ELR (cell line): ENCODE data around the gene HOXC11.

Experiments
- DNase-seq: peaks from one replicate; pipeline ENCODE4 v3.0.0-alpha.2; 2015; ENCODE audit warnings: low read depth

The HOXC11 gene

GRCh38 chr12:53973236-53974042 is 513 bp downstream of the HOXC11 start:
- peak; percentile 73 for DNase-seq

DNA sequence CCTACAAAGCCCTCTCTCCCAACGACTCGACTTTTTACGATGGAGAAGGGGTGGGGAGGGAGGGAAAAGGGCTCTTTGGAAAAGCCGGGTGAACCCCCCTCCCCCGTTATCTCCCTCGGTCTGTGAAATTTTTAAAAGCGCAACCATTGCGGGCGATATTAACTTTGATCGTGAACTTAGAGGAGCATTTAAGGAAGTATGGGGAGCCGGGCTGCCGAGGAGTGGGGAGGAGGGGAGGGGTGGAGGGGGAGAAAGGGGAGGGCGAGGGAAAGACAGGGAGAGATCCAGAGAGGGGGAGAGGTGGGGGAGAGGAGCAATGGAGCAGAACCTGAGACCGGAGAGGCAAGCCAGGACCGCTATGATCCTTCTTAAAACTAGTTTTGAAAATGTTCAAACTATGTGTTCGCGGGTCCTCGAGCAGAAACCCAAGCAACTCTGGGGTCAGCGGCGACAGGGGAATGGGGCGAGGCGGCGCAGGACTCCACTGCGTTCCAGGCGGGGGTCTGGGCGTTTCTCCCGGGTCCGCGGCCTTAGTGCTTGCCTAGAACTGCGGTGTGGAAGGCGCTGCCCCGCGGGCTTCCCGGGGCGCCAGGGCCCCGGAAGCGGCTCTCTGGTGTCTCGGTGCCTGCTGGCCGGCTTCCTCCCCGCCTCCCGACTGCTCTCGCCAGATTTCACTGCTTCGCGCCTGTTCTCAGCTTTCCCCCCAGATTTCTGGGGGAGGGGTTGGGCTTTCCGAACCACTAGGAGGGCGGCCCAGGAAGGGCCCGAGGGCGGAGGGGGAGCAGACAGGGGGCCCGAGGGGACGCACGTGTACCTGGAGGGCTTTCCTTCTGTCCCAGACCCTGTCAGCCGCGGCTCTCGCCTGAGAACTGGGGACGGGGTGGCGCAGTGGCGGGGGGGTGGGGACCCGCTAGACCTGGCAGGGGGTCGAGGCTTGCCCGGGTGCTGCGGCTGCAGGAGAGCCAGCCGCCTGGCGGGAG is 1.4 kb downstream of the HOXC11 start, which contains the start of gene HOTAIR:
Gene HOTAIR, minus strand, starts transcription at position 871 of the 980 bp plus-strand sequence.
- peak; percentile 85 for DNase-seq

DNA sequence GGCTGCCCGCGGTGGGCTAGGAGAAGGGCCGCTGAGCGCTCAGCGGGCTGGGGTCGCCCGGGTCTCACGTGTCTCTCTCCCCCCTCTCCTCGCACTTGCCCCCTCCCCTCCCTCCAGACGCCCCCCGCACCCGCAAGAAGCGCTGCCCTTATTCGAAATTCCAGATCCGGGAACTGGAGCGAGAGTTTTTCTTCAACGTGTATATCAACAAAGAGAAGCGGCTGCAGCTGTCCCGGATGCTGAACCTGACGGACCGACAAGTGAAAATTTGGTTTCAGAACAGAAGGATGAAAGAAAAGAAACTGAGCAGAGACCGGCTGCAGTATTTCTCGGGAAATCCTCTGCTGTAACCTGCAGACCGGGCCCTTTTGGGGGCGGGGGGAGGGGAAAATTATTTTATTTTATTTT is 2.1 kb downstream of the HOXC11 start:
- peak; percentile 59 for DNase-seq

DNA sequence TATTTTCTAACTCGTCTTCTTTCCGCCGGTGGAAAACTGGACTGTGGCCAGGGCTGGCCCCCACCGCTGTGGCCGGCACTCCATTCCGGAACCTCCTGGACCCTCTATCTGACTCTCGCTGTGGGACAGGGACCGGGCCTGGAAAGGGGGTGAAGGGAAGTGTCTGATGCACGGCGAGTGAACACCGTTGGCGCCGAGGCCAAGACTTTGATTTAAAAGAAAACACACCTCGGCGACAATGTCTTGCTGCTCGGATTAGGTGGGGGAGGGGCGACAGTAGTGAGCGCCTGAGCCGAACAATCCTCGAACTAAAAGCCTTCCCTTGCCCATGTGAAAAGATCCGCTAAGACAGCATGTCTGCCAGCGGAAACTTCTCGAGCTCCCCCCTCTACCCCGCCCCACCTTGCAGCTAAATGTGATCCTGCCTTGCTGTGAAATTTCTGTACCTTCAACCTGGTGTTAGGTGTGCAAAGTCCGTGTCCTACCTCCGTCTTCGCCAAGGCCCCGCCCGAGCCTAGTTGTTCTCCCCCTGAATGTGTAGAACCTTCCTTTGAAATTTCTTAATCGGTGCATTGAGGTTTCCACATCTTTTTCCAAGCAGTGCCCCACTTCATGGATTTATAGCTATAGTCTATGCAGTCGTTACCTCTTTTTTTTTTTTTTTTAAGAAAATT is 2.7 kb downstream of the HOXC11 start:
- peak; percentile 28 for DNase-seq

- peak; percentile 57 for DNase-seq
Measured at GRCh38 chr12:53976172-53976822, 3.4 kb downstream of the HOXC11 start.

- DNase-seq = no peak
Measured at GRCh38 chr12:53976823-53977595, 4.1 kb downstream of the HOXC11 start.

GRCh38 chr12:53977596-53978445 is 4.9 kb downstream of the HOXC11 start:
- DNase-seq = peak; percentile 46

DNA sequence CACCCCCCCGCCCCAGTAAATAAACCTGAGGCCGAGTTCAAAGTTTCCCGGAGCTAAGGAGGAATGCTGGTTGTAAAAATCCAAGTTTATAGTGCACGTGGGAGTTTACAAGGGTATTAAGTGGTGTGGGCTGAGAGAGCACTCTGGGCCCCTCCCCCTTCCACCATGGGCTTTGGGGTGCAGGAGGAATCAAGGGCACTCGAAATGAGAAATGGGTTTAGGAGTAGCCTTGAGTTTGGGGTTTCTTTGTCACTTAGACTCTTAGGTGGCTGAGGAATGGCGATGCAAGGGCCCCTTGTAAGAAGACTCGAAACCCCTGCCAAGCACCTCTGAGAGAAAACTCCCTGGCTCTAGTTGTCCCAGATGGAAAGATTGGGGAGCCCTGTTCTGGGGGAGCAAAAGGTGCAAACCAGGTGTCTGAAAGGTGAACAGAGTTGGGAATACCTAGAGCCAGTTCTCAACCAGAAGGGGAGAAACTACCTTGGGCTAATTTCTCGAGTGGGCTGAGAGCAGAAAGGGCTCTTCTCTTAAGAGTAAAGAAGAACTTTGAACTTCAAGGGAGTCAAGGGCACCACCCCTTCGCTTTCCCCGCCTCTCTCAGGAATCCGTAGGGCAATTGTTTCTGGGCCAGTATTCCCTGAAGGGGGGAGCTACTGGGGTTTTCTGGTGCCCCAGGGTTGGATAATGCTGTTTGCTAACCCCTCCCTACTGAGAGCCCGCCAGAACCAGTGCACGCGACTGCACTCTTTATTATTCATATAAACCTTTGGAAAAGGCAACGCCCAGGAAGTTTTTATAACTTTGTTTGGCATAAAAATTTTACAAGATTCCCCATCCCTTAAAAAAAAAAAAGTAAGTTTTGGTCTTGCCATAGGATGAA is 5.8 kb downstream of the HOXC11 start:
- DNase-seq = peak; percentile 75

GRCh38 chr12:53980104-53980801 is 7.3 kb downstream of the HOXC11 start:
- peak; percentile 65 for DNase-seq

DNA sequence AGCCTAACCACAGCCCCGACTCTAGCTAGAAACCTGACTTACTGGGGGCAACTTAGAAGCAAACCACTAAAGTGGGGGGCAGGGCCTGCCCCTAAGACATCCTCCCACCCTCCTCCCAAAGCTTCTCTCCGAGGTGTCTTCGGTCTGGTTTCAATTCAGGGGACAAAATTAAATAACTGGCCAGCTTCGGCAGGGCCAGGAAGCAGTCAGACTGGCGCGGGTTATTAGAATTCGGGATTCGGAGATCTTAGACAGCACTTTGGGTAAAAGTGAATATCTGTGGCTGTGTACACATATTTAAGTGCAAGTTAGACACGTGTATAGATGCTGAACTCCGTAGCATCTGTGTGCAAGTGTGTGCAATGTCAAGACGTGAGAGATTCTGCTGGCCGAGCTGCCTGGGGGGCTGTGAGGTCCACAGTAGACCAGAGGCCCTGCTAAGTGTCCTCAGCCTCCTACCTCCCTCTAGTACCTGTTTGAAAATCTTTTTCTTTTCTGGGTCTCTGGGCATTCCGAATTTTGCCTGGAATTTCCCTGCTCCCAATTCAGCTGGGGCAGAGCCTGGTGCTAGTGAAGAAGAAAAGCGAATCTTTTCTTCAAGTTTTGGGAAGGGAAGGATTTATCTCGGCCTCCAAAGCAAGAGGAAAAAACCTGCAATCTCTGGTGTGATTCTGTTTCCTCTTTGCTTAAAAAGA is 8.0 kb downstream of the HOXC11 start:
- peak; percentile 27 for DNase-seq

GRCh38 chr12:53981634-53982565 is 9.0 kb downstream of the HOXC11 start:
- DNase-seq = peak; percentile 77

DNA sequence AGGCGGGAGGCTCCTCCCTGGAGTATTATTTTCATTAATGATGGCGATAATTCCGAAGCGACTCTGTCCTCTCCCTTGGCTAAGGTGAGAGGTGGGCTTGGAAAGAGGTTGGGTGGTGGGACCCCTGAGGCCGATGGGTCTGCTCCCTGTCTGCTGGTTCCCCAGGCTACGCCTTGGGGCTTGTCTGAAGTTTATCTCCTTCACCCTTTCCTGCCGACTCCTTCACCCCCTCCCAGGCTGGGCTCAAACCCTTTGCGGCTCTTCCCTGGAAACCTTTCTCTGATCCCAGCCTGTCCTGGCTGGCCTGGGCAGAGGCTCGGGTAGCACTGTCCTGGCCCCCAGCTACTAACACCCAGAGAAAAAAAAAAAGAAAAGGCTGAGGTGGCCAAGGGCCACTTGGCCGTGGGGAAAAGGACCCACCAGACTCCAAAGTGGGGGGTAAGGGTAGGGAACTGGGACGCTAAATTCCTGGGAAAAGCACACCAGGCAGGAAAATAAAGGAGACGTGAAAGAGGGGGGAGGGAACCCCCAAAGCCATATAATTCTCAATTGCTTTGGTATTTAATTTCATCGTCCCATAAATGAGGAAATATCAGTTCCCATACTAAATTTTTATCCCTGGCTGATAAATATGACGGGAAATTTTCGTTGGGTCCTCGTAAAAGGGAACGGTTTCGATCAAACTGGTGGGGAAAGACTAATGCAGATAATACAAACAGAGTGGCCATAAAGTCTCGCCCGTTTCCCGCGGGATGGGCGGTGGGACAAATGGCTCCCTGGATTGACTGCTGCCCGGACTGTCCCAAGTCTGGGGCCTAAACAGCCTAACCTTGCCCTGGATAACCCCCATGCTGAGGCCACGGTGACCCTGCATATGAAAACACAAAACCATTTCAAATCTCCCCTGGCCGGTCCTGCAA is 10.0 kb downstream of the HOXC11 start:
- no peak for DNase-seq

DNA sequence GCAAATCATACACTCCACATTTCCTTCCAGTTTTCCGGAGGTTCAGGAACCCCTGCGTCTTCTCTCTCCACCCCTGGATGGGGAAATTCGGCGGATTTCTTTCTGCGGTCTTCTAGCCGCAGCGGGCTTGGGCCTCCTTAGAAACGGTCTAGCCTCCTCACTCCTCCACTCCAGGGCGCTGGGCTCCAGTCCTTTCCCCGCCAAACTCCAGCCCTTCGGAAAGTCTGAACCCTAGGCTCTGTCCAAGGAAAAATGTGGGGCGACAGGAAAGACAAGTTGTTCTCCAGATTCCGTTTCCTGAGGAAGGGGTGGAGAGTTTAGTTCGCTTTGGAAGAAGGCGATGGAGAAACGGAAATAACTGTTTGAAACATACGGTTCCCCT is 10.6 kb downstream of the HOXC11 start:
- DNase-seq = peak; percentile 47

DNA sequence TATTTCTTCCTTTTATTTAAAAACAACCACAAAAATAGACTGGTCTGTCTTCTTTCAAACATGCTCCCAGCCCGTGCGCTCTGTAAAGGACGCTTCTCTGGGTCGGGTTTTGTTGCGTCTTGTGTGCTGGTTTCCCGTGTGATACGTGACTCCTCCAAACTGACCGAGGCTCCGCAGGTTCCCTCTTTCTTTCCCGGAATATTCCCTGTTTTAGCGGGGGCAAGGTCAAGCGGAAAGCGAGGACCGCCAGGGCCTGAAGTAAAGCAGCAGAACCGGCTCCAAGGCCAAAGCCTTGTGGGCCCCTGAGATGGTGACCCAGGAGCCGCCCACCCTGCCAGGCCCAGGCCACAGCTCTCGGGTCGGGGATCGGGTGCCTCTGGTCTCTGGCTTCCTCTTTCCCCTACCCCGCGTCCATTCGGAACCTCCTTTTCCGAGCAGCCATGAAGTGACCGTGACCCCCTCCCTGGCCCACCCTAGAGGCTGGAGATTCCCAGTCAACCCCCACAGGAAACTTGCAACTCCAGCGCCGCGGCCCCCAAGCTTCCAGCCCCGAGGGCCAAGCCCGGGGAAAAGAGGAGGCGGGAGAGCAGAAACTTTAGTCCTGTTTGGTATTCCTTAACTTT is 11.1 kb downstream of the HOXC11 start:
- DNase-seq = peak; percentile 48
